ENCODE measurements around the gene KCNJ2. TPM values are rescaled to one million over a fixed set of nuclear protein-coding genes. Genes with fewer than 3 reads are reported as not detected.

The KCNJ2 gene
- polyA plus RNA-seq, 1 experiment = 1.2 TPM

DNA sequence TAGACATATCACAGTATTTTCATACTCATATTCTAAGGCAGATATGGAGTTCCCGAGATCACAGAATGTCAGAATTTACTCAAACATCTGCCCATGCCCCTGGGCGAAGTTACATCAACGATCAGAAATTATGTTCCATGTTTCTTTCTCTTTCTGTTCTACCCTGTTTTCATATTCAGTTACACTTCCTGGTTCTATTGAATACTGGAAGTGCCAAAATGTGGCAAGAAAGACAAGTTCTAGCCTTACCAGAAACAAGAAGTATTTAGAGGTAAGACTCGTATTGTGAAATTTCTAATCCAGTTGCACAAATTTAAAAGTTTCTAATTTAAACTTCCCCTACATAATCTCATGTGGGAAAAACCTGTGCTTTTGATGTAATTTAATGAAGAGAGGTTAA is 36.1 kb downstream of the KCNJ2 start:
- ChIA-PET POLR2A (no interaction called here), CTCF (no interaction called here)
- Histone ChIP-seq H3K27me3 (ENCODE audit: control insufficient read depth, insufficient read depth, low read length) (no peaks in the 10 kb centered on the region), H3K4me3 (ENCODE audit: low read depth, low read length) (no peak overlapping the region), H3K36me3 (ENCODE audit: control insufficient read depth, insufficient read depth, low read length) (no peaks in the 10 kb centered on the region)
- DNase-seq (ENCODE audit: low read depth) = no peak
- TF ChIP-seq, protein P1, sequence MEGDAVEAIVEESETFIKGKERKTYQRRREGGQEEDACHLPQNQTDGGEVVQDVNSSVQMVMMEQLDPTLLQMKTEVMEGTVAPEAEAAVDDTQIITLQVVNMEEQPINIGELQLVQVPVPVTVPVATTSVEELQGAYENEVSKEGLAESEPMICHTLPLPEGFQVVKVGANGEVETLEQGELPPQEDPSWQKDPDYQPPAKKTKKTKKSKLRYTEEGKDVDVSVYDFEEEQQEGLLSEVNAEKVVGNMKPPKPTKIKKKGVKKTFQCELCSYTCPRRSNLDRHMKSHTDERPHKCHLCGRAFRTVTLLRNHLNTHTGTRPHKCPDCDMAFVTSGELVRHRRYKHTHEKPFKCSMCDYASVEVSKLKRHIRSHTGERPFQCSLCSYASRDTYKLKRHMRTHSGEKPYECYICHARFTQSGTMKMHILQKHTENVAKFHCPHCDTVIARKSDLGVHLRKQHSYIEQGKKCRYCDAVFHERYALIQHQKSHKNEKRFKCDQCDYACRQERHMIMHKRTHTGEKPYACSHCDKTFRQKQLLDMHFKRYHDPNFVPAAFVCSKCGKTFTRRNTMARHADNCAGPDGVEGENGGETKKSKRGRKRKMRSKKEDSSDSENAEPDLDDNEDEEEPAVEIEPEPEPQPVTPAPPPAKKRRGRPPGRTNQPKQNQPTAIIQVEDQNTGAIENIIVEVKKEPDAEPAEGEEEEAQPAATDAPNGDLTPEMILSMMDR (IDR thresholded peaks at IDR 0.05; ENCODE audit: insufficient read depth, low read depth, low read length) = no peak

DNA sequence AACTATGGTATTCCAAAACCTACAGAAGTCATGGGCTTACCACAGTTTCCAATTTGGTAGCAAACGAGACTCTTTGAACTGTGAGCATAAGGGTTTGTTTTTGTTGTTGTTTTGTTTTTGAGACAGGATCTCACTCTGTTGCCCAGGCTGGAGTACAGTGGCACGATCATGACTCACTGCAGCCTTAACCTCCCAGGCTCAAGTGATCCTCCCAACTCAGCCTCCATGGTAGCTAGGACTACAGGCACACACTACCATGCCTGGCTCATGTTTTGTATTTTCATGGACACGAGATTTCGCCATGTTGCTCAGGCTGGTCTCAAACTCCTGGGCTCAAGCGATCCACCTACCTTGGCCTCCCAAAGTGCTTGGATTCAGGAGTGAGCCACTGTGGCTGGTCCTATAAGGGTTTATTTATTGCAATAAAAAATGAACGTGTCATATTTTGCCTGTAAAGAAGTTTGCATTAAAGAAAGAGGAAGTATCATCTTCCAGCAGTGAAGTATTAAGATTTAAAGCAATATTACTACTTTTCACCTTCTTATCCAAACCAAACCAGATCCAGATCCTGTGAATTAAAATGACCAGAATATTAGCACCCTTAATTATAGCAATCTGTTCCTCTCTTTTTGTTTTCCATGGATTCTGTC is 37.2 kb downstream of the KCNJ2 start:
- no peak overlapping the region for H3K4me3 ChIP-seq (ENCODE audit: low read depth, low read length)
- POLR2A ChIA-PET = no interaction called here

DNA sequence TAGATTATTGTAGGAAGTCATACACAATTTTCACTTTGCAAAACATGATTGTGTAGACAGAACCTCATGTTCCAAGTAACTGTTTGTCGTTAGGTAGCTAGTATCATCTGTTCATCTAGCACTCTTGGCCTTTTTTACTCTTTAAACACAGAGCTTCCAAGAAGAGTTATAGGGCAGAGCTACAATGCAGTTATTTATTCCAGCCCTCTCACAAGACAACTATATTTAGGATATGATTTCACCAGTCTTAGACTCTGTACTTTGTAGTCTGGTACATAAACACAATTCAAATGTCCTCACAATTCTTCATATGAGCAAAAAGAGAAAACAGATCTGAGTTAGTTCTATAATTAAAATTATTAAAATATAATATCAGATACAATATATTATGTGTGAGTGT is 37.9 kb downstream of the KCNJ2 start:
- POLR2A ChIA-PET = no interaction called here
- CTCF ChIA-PET = no interaction called here

More for the DNA sequence above, 37.2 kb downstream of the KCNJ2 start:
- no peaks in the 10 kb centered on the region for H3K27me3 ChIP-seq (ENCODE audit: control insufficient read depth, insufficient read depth, low read length)
- TF ChIP-seq, protein P1 (IDR thresholded peaks at IDR 0.05; ENCODE audit: insufficient read depth, low read depth, low read length) = no peak
- CTCF ChIA-PET = no interaction called here
- H3K36me3 ChIP-seq (ENCODE audit: control insufficient read depth, insufficient read depth, low read length) = no peaks in the 10 kb centered on the region
- no peak for DNase-seq (ENCODE audit: low read depth)

DNA sequence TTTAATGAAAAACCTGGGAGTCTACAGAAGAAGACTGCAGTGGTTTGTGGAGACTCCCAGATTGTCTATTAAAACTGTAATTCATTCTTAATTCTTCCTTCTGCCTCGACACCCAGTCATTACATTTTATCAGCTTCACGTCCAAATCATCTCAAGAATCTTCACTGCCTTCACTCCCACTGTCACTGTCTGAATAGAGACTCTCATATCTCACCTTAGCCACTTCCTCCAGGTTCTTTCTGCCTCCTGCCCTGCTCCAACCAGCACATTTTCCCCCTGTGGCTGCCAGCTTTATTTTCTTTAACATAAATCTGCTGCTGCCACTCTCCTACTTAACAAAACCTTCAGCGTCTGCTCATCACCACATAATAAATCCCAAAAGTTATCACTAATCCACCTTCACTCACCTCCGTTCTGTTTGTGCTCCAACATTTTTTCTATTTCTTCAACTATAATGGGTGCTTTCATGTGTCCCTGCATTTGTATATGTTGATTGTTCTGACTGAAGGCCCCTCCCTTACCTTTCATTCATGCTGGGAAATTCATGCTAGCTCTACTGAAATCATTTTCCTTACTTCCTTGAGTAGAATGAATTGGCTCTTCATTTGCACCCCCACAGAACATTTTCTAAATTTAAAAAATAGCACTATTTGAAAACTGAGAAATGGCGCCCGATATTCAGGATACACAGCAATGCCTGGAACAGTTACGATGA is 38.9 kb downstream of the KCNJ2 start:
- POLR2A ChIA-PET = no interaction called here
- CTCF ChIA-PET = interaction anchor here (0.8 kb wide), 1 partner anchor 22 kb away, joined by 3 read pairs; no protein-coding TSS in a partner anchor
- Histone ChIP-seq H3K4me3 (ENCODE audit: low read depth, low read length) (no peak overlapping the region), H3K36me3 (ENCODE audit: control insufficient read depth, insufficient read depth, low read length) (no peaks in the 10 kb centered on the region), H3K27me3 (ENCODE audit: control insufficient read depth, insufficient read depth, low read length) (no peaks in the 10 kb centered on the region)
- TF ChIP-seq, protein P1 (IDR thresholded peaks at IDR 0.05; ENCODE audit: insufficient read depth, low read depth, low read length) = no peak
- DNase-seq (ENCODE audit: low read depth) = no peak

More for the DNA sequence above, 37.9 kb downstream of the KCNJ2 start:
- H3K36me3 ChIP-seq (ENCODE audit: control insufficient read depth, insufficient read depth, low read length) = no peaks in the 10 kb centered on the region
- no peak overlapping the region for H3K4me3 ChIP-seq (ENCODE audit: low read depth, low read length)
- TF ChIP-seq, protein P1 (IDR thresholded peaks at IDR 0.05; ENCODE audit: insufficient read depth, low read depth, low read length) = no peak
- no peak for DNase-seq (ENCODE audit: low read depth)
- H3K27me3 ChIP-seq (ENCODE audit: control insufficient read depth, insufficient read depth, low read length) = no peaks in the 10 kb centered on the region

DNA sequence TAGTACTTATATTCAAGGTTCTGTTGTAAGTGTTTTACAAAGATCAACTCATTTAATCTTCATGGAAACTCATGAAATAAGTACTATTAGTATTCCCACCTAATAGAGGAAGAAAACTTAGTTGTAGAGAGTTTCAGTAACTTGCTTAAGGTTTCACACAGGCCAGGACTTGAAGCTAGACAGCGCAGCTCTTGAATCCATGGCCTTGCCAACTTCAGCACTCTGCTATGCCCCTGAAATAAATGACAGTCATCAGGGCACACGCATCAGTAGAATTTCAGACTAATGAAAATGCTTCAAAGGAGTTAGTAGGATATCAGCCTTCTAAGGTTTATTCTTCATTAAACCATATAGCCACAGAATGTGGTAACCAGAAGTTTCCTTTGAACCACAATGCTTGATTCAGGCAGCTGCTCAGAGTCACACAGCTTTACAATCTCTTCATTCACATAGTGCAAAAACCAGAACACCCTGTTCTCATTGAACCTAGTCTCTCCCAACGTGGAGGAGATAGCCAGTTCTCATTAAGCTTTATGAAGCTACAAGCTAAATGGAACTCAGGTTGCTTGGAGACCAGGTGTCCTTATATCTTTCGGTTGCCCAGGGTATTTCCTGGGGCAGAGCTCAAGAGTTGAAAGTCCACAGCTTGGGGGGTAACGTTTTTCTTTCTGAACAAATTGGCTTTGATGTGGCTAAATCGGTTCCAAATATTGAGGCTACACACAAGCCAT is 39.7 kb downstream of the KCNJ2 start:
- DNase-seq (ENCODE audit: low read depth) = no peak
- POLR2A ChIA-PET = interaction anchor here (0.5 kb wide), 1 partner anchor 343 kb away, joined by 3 read pairs; no protein-coding TSS in a partner anchor
- H3K4me3 ChIP-seq (ENCODE audit: low read depth, low read length) = no peak overlapping the region
- H3K36me3 ChIP-seq (ENCODE audit: control insufficient read depth, insufficient read depth, low read length) = no peaks in the 10 kb centered on the region
- CTCF ChIA-PET = no interaction called here
- TF ChIP-seq, protein P1 (IDR thresholded peaks at IDR 0.05; ENCODE audit: insufficient read depth, low read depth, low read length) = no peak
- no peaks in the 10 kb centered on the region for H3K27me3 ChIP-seq (ENCODE audit: control insufficient read depth, insufficient read depth, low read length)

Measured in BJ (cell line).